NCI-H526 treated with DMSO at 0.1 percent for 48 hours (cell line): ENCODE results near the gene PCBP4.

Experiments used
- DNase-seq: peaks from one replicate; lab custom pipeline; 2025; lab: John Stamatoyannopoulos, UW

The PCBP4 gene

GRCh38 chr3:51955175-51955892 lies 11.9 kb downstream of the PCBP4 start, which contains the start of gene GPR62:
TSS of gene GPR62 (plus strand) at chr3:51955381. CDS start at chr3:51955653, 272 bp downstream.
- no peak for DNase-seq

DNA sequence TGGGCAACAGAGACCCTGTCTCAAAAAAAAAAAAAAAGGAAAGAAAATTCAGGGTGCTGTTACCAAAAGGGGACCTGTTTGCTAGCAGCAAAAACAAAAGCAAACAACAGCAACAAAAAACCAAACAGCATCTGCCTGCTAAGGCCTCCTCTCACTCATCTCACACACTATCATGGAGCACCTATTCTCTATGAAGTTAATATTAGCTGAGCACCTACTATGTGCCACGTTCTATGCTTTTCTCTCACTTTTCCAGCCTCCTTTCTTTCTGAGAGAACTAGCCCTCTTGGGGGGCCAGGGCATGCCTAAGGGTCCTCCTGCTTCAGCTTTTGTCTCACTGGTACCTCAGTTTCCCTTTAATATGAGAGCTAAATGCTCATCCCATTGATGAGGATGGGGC lies 12.5 kb downstream of the PCBP4 start:
- DNase-seq: no peak

DNA sequence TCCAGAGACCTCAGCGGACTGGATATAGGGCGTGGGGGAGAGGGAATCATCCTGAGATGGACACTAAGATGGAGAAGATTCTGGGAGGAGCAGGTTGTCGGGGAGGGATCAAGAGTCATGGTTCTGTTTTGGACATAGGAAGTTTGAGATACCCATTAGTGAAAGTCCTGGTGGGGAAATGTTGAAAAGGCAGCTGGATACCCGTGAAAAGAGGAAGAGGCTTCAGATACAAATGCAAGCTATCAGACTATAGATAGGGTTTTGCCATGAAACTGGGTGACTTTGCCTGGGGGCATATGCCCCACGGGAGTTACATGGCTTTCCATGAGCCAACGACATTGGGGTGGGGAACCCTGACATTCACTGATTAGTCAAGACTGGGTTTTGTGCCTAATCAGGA lies 13.1 kb downstream of the PCBP4 start:
- no peak for DNase-seq

DNA sequence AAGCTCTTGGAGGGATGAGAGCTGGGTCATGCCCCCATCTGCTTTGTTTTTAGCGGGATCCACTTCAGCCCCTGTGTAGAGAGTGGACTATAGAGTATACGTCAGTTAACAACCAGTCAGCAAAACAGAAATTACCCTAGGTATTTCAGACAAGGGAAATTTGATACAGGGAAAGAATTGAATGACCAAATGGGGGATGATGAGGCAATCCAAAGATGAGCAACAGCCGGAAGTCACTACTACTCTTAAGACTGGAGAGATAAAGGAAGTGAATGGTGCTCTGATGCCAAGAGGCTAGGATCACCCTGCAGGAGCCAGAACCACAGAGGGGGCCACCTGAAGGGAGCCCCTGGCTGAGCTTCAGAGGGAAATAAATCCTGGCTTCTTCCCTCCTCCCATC lies 13.8 kb downstream of the PCBP4 start:
- DNase-seq: no peak

- no peak for DNase-seq
These were observed 16.4 kb downstream of the PCBP4 start for GRCh38 chr3:51950899-51951298.

- no peak for DNase-seq
These were observed 18.1 kb downstream of the PCBP4 start for GRCh38 chr3:51949121-51949520.

- no peak for DNase-seq
These were observed 19.2 kb downstream of the PCBP4 start for GRCh38 chr3:51948016-51948580.

DNA sequence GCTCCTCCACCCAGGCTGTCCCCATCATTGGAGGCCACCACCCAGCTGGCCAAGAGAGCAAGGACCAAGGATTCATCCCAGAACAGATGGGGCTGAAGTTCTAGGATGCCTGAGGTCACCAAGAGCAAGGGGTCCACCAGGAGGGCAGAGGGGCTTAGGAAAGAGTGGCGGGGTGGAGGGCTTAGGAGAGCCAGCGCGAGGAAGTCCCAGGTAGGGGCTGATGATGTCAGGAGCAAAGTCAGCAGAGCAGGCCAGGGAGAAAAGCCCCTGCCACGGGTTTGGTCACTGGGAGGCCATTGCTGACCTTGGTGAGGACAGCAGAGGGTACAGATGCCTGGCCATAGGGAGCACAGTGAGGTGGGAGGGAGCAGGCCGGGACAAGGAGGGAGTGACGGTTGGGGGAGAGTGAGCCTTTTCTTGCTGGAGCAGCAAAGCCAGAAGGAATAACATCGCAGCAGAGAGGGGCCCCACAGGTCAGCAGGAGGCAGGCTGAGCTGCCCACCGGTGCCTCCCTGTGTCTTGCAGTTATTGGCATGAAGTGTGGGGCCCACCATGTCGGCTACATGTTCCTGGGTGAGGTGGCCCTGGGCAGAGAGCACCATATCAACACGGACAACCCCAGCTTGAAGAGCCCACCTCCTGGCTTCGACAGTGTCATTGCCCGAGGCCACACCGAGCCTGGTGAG lies 19.9 kb downstream of the PCBP4 start:
- no peak for DNase-seq

DNA sequence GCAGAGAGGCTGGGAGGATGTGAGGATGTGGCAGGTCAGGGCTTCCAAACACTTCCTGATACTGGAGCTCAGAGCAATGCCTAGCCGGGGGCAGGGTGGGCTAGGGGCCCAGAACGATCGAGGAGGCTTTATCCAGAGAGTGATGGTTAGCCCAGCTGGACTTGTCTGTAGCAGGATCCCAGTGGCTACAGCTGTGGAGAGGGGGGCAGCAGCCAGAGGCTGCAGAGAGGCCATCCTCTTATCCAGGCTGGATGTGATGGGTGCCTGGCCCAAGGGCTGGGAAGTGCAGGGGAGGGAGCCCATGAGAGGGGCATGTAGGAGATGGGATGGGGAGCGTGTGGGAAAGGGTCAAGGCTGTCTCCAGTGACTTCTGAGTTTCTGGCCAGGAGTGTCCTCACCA lies 20.5 kb downstream of the PCBP4 start:
- DNase-seq: no peak

- no peak for DNase-seq
These were observed 21.1 kb downstream of the PCBP4 start for GRCh38 chr3:51945926-51946705.

- DNase-seq: no peak
These were observed 22.0 kb downstream of the PCBP4 start for GRCh38 chr3:51945031-51945840.

DNA sequence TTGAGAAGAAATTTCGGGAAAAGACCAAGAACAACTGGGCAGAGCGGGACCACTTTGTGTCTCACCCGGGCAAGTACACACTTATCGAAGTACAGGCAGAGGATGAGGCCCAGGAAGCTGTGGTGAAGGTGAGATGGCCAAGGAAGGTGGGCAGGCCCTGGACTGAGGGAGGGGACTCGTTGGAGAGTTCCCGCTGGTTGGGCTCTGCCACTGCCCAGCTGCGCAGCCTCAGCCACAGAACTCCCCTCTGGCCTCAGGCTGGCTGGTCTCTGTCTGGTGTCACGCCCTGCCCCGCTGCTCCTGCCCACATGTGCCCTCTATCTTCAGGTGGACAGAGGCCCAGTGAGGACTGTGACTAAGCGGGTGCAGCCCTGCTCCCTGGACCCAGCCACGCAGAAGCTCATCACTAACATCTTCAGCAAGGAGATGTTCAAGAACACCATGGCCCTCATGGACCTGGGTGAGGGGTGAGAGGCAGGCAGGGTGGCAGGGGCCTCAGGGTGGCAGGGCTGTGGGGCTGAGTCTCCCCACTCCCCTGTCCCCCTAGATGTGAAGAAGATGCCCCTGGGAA lies 22.7 kb downstream of the PCBP4 start:
- DNase-seq: no peak

DNA sequence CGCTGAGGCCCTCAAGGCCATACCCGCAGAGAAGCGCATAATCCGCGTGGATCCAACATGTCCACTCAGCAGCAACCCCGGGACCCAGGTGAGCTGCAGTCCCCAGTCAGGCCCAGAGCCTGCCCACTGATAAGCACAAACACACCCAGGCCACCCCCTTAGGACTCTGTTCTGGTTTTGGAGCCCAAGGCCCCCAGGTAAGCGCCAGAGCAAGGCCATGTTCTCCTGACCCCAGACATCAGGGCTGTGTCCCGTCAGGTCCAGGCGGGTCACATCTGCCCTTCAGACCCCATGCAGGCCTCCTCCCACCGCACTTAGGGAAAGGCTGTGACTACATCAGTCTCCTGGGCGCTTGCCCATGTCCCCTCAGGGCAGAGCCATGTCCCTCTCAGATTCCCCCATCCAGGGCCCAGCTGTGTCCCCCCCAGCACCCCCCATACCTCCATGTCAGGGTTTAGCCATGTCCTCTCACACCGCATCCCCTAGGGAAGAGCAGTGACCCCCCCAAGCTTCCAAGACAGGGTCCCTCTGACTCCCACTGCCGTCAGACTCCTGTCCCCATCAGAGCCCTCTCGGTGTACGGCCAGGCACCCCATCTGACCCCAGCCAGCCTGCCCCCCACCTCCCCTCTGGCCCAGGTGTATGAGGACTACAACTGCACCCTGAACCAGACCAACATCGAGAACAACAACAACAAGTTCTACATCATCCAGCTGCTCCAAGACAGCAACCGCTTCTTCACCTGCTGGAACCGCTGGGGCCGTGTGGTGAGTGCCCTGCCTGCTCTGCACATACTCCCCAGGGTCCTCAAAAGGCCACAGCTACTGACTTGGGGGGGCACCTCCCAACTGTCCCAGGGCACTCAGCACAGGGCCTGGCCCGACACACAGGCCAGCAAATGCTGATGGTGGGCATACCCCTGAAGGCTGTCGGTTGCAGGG lies 23.5 kb downstream of the PCBP4 start:
- DNase-seq: no peak

- no peak for DNase-seq
These were observed 24.4 kb downstream of the PCBP4 start for GRCh38 chr3:51942603-51943450.

GRCh38 chr3:51941798-51942602 lies 25.3 kb downstream of the PCBP4 start, which contains the start of the genes PARP3 and RRP9:
TSS of gene PARP3 (plus strand) at chr3:51942363. CDS start at chr3:51943356, 993 bp downstream.
TSS of gene RRP9 (minus strand) at chr3:51941904. CDS start at chr3:51941867, 37 bp downstream.
- DNase-seq: peak; percentile 98

DNA sequence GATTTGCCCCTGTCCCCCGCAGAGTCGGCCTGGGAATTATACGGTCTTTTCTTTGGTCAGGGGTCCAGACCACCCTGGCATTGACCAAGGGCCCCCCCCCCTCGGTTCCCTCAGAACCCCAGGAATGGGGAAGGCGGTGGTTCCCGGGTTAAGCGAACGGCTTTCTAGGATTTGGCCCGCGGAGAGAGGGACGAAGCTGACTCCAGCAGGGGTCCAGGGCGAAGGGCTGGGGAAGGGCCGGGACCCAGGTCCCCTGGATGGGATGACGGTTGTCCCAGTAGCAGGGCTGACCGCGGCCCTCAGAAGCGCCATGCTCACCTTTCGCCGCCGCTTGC lies 25.8 kb downstream of the PCBP4 start:
- no peak for DNase-seq

- no peak for DNase-seq
These were observed 26.4 kb downstream of the PCBP4 start for GRCh38 chr3:51940648-51941462.
